HT-29 (cell line): ENCODE results near the gene CPSF4L. TPM values are rescaled to one million over a fixed set of nuclear protein-coding genes. Genes with fewer than 3 reads are reported as not detected.

ENCODE experiments used
- DNase-seq: peaks from one replicate; pipeline ENCODE4 v3.0.0-alpha.2; 2015; ENCODE audit warnings: low spot score
- total RNA-seq: library from RNA; depleted of rRNA; stranded (reverse); fragments of >200 nt; shearing (Covaris generic); gene quantifications from 2 replicates; pipeline ENCODE4 v1.2.3, GENCODE V29; 2014

Gene CPSF4L
- total RNA-seq, 1 experiment from 2014 or later: not detected

DNA sequence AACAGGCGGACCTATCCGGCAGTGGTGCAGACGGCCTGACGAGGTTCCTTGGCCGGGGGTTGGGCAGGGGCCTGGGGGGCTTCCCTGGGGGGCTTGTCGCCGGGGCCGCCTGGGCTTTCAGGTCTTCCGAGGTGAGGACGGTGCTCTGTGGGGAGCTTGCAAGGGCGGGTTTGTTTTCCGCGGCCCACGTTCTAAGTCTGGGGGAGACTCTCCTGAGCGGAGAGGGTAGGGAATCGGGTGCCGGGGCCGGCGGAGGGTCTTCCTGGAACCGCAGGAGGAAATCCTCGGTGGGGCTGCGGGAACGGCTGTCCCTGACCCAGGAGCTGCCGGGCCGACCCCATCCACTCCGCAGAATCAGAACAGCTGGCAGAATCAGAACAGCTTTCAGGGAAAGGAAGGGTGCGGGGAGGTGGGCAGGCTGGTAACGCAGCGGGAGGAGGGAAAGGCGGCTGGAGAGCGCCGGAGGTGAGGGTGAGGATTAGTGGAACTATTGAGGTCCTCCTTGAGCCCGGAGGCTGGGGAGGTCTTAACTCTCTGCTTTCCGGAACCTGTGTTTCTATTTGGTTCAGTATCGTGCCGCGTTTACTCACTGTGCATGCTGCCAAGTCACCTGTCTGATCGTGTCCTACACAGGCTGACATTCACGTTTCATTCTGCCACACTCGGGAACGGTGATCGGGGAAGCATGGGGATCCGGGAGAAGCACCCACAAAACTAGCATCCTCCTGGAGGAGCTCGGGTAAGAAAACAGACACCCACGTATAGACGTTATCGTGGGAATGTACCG is 28.9 kb downstream of the CPSF4L start:
- DNase-seq: peak; percentile 59

DNA sequence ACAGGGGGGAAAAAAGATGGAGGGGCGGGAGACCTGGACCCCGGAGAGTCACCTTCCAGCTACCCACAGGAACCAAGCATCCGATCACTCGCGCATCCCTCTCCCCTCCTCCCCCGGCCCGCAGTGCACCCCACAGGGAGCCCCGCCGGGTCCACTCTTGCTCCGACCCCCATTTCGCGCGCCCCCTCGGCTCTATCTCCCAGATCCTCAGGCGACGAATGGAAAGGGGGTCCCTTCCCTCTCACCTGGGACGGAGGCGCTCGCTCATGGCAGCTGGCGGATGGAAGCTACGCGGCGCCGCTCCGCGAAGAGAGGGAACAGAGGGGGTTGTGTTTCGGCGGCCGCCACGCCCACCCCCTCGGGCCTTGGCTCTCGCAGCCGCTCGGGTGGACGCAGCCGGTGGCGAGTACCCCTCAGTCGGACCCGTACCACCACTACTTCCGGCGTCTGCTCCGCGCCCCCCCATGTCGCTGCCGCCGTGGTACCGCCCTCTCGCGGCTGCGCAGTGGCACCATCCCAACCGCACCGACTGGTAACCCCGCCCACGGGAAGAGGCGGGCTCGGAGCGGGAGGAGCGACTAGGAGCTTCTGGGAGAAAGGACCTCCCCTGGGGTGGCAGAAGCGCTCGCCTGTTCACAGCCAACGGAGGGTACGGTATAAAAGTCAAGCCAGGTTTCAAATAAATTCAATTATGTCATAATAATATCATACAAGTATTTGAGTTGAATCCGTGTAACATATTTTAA is 29.7 kb downstream of the CPSF4L start:
- DNase-seq: peak; percentile 96

DNA sequence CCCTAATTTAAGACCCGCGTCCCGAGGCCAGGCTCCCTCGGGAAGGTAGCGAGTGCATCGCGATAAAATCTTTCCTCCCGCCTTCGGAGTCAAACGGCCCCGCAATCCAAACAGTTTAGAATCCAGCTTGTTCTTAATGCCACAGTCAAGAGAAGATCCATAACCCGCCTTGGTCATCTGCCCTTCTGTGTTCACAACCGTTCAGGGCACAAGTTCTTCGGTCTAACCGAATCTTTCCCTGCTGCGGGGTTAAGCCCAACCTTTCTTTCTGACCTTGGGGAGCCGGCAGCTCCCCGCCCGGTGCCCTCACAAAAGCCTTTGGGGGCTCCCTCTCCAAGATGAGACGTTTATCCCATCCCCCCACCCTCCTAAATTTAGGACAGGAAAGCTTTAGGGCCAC is 30.3 kb downstream of the CPSF4L start:
- DNase-seq: peak; percentile 47

DNA sequence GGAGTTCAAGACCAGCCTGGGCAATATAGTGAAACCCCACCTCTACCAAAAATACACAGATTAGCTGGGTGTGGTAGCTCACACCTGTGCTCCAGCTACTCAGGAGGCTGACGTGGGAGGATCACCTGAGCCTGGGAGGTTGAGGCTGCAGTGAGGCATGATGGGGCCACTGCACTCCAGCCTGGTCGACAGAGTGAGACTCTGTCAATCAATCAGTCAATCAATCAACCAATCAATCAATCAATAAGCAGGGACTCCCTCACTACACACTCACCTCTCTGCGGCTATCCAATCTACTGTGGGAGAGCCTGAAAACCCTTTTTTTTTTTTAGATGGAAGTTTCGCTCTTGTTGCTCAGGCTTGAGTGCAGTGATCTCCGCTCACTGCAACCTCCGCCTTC is 31.6 kb downstream of the CPSF4L start:
- no peak for DNase-seq

DNA sequence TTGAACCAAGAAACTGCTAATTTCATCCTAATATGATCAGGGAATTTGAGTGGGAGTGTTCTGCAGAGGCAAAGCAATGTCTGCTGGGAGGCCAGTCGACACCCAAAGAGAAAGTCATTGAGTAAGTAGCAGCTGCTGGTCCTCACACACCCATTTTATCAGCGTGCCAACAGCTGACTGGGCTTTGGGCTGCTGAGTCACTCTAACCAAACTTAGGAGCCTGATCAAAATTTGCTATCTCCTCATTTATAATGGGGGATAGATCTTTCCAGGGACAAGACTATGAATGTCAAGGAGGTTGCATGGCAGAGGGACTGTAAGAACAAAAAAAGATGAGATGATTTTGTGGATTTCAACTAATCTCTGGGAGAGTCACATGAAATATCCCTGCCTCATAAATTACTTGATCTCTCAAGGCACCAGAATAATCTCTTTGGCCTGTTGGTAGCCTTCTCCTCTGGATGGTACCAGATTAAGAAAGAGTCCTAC is 32.9 kb downstream of the CPSF4L start:
- DNase-seq: peak; percentile 33

DNA sequence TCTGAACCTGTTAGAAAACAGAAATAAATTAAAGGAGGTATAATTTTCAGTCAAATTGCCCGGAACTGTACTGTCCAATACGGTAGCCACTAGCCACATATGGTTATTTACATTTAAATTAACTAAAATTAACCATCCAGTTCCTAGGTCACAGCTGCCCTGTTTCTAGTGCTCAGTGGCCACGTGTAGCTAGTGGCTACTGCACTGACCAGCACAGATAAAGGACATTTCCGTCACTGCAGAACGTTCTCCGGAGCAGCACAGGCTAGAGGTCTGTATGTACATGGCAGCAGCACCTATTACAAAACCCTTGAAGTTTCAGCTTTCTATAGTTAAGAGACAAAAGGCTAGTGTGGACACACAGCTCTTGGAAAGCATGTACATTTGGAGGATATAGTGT is 33.7 kb downstream of the CPSF4L start:
- DNase-seq: no peak

DNA sequence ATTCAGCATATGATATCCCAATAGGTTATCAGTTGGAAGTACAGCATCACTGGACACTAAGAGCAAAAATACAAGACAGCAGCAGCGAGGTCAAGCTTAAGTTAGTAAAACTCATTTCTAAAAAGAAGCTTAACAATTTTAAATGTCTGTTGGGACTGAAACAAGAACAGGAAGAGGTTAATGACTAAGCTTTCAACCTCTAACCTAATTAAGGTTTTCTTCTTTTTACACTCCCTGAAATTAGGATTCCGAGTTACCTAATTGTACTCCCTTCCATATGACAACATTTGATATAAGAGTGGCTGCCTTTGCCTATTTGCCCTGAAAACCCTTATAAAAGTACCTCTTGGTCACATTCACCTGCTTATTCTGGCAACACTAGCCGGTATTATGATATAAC is 34.3 kb downstream of the CPSF4L start:
- DNase-seq: no peak

DNA sequence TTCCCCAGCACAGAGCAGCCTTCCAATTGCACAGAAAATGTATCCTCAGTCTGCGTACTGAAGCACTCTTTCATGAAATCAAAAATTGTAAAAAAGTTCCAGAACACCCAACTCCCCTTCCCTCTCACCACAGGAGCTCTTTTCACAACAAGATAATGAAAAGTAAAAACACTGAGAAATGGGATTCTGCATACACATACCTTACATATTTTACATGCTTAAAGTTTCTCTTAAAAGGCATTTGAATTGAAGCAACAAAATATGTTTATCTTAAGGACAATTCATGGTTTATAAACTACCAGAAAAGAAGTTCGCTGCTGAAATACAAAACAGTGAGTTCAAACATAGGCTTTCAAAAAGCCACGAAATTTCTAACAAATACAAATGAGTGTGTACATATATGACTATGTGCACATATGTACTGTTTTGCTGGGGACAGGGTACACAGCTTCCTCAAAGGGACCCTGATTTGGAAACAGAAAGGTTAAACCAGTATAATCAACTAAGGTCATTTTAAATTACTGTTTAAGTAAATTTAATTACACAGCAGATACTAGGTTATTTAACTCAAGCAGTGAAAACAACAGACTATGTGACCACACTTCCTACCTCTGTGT is 35.0 kb downstream of the CPSF4L start:
- DNase-seq: no peak

DNA sequence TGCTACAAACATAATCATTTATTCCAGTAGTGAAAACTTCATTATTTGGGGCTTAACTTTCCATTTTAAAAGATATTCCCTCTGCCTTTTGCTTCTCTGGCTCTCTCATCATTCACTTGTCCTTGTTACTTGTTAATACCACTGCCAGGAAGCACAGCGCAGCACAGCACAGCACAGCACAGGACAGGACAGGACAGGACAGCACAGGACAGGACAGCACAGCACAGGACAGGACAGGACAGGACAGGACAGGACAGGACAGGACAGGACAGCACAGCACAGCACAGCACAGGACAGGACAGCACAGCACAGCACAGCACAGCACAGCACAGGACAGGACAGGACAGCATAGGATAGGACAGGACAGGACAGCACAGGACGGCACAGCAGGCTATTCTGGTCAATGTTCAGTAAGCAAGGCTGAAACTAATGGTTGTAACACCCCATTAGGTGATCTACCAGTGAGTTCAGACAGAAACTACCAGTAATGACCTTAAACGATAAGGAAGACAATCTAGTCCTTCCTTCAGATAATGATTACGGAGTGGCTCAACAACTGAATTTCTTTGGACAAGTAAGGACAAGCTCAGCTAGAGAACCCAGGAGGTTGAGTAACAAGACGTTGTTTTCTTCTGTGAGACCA is 36.9 kb downstream of the CPSF4L start:
- DNase-seq: no peak

DNA sequence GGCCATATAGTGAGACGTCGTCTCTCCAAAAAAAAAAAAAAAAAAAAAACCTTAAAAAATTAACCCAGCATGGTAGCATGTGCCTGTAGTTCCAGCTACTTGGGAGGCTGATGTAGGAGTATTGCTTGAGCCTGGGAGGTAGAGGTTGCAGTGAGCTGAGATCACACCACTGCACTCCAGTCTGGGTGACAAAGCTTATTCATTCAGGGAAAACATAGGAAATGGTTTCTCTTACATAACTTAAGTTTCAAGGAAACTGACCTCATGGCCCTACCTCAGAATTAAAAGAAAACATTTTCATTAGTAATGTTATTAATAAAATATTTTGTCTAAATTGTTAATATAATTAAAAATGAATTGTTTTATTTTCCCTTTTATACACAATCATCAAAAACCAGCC is 37.4 kb downstream of the CPSF4L start:
- DNase-seq: no peak

DNA sequence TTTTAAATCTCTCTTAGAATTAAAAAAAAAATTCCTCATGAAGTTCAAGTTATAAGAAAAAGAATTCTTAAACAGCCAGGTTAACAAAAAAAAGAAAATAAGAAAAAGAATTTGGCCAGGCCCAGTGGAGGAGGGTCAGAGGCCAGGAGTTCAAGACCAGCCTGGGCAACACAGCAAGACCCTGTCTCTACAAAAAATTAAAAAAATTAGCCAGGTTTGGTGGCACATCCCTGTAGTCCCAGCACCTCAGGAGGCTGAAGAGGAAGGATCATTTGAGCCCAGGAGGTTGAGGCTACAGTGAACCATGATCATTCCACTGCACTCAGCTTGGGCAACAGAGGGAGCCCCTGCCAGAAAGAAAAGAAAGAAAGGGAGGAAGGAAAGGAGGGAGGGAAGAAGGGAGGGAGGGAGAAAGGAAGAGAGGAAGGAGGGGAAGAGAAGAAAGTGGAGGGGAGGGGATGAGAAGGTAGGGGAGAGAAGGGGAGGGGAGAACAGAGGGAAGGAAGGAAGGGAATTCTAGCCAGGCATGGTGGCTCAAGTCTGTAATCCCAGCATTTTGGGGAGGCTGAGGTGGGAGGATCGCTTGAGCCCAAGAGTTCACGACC is 38.0 kb downstream of the CPSF4L start:
- no peak for DNase-seq

DNA sequence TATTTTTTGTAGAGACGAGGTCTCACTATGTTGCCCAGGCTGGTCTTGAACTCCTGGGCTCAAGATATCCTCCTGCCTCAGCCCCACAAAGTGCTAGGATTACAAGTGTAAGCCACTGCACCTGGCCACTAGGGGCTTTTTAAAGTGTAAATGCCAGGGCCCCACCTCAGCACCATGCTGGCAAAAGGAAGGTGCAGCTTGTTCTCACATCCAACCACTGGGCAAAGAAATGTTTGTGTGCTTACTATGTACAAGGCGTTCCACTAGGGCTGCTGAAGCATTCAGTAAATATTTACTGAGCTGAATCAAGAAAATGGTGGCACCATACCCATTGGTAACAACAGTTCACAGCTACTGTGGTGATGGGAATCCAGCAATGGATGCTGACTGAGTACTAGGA is 46.2 kb downstream of the CPSF4L start:
- DNase-seq: peak; percentile 14

DNA sequence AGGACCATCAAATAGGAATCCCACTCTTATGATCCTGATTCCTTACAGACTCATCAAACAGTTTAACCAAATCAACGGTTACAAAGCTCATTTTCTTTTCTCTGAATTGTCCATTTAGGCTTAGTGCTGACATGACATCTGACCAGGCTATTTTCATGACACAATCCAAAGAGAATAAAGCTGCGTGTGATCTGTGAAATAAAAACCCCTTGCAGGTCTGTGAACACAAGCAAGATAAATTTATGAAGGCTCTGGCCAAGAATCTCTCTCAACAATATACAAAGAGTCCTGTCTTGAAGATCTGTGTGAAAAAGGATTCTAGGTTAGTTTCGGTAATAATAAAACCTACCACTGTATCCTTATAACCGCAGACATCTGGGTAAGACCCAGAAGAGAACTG is 46.8 kb downstream of the CPSF4L start:
- DNase-seq: no peak

DNA sequence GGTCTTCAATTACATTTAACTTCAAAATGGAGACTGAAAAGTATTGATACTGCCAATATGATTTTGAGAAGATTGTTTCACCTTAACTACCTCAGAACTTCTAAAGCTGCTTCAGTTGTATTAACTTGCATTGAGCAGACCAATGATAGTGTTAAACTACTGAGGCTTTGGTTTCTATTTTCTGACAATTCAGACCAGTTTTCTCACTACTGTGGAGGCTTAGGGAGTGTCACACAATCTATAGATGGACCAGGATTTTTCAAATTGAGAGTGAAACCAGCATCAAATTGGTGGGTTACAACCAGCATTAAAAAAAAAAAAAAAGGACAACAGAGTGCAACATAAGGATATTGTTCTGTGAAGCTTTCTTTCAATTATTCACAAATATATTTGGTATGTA is 47.7 kb downstream of the CPSF4L start:
- no peak for DNase-seq

DNA sequence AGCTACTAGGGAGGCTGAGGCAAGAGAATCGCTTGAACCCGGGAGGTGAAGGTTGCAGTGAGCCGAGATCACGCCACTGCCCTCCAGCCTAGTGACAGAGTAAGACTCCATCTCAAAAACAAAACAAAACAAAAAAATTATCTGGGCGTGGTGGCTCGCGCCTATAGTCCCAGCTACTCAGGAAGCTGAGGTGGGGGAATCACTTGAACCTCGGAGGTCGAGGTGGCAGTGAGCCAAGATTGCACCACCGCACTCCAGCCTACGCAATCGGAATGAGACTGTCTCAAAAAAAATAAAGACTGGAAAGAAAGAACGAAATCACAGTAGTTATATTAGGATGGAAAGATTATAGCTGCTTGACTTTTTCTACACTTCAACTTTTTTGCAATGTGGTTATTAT is 49.9 kb downstream of the CPSF4L start:
- DNase-seq: no peak

DNA sequence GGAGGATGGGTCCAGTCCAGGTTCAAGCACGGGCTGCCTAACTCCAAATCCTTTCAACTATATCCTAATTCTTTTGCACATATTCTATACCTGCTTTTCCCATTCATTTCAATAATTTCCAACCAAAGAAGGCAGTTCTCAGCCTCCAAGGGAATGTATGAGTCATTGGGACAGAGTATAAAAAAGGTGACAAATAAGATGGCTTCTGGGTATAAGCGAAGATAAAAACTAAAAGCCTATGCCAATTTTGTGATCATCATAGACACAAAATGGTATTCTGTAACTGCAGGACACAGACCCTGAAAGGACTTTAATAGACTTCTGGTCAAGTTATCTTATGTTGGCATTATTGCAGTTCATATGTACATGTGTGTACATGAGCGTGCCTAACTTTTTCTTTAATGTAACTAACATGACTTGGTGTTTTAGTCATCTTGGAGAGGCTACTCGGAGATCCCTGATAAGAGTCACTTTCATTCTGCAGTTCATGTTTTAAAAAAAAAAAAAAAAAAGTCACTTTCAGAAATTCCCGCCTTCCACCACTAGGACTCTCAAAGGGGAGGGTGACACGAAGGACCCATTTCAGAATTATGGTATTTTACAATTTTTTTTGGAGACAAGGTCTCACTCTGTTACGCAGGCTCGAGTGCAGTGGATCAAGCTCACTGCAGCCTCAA is 51.5 kb downstream of the CPSF4L start:
- DNase-seq: no peak

DNA sequence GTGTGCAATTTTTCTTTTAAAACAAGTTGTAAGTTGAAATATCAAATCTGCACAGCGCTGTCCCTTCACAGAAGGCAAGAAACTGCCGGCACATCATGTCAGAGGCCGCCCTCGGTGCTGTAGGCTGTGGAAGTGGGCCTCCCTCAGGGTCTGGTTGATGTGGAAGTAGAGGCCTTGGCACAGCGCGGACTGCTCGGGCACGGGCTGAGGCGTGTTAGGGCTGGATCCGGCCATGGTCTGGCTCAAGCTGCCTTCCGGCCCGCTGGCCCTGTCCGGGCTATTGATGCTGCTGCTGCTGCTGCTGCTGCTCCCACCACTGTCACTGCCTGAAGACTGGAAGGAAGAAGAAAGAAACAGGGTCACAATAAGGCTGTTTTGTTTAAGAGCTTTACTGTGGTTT is 52.2 kb downstream of the CPSF4L start:
- no peak for DNase-seq

DNA sequence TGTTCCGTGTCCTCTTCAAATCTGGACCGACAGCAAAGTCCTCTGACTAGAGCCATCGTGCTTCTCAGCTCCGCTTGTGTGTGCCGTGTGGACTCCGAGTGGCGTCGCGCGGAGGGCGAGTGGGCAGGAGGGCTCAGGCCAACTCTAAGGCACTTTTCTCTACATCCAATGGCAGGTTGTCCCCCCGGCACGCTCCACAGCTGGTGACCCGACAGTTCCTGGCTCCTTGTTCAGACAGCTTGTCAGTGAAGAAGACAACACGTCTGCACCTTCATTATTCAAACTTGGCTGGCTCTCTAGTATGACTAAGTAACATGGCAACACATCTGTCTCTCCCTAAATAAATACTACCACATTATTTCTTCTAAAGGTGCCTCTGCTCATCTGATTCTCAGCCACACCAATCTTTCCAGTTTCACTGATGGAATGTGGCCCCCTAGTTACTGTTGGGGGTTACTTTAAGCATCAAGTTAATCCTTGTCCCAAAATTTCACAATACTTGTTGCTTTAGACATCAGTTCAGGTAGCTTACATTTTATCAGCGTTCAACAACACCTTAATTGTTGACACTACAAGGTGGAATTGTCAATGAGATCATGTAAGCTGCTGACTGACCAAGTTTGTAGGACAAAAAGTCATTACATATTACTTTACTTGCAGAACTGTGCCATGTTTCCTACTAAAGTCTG is 53.4 kb downstream of the CPSF4L start:
- DNase-seq: no peak

DNA sequence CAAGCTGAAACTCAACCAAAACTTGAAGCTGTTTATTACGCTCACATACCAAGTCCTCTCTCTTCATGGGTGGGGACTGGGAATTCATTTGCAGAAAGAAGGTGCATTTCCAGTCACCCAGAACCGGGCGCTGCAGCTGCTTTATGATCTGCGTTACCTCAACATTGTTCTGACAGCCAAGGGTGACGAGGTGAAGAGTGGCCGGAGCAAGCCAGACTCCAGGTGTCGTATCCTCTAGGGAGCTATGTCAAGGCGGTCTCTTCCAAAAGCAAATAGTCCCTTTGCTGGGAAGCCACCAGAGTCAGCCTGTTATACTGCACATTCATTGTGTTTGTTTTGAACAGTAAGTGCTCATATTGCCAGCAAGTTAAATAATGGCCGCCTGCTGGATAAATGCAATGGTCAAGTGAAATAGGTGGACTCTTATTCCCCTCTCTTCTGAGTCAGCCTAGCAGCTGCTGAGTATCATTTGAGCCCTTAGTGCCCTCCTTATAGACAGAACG is 56.2 kb downstream of the CPSF4L start:
- DNase-seq: no peak

DNA sequence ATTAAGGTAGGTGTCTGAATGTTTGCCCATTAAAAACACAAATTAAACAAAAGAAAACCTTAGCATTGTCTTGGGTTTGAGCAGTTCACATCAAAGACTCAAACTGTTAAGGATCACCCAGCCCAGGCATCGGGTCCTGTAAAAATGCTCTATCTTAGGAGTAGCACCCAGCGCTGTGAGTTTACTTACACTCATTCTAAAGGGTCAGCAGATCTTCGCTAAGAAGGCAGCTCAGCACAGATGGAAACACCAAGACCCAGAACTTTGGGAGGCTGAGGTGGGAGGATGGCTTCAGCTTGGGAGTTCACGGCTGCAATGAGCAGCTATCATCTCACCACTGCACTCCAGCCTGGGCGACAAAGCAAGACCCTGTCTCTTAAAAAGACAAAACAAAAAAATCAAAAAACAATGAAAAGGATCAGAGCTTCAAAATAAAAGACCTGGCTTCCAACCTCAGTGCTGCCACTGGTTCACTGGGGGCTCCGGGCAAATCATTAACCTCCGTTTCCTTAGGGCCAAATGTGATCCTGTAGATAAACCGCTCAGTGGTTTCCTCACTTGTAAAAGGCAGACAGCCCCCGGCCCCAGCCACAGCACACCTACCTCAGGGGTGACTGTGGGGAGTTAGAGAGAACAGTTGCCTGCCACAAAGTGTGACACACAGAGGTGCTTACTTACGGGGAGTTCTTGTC is 57.7 kb downstream of the CPSF4L start:
- no peak for DNase-seq
